GM20431 (cell line): ENCODE measurements around the gene USP27X.

Experiments
- in situ Hi-C: fragments of 300-500 bp; cut with MseI, MboI; formaldehyde crosslinking; loops from one replicate; pipeline ENCODE4 v1.15.0; 2020; ENCODE audit warnings: low sequenced_read_pairs; ENCODE audit not compliant: unreplicated experiment

The USP27X gene

DNA sequence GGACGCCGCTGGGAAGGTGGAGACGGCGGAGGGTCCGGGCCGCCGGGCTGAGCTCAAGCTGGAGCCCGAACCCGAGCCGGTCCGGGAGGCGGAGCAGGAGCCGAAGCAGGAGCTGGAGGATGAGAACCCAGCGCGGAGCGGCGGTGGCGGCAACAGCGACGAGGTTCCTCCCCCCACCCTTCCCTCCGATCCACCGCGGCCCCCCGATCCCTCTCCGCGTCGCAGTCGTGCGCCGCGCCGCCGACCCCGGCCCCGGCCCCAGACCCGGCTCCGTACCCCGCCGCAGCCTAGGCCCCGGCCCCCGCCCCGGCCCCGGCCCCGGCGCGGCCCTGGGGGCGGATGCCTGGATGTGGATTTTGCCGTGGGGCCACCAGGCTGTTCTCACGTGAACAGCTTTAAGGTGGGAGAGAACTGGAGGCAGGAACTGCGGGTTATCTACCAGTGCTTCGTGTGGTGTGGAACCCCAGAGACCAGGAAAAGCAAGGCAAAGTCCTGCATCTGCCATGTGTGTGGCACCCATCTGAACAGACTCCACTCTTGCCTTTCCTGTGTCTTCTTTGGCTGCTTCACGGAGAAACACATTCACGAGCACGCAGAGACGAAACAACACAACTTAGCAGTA is 483 bp downstream of the USP27X start:
- in situ Hi-C loops: no loop called here

DNA sequence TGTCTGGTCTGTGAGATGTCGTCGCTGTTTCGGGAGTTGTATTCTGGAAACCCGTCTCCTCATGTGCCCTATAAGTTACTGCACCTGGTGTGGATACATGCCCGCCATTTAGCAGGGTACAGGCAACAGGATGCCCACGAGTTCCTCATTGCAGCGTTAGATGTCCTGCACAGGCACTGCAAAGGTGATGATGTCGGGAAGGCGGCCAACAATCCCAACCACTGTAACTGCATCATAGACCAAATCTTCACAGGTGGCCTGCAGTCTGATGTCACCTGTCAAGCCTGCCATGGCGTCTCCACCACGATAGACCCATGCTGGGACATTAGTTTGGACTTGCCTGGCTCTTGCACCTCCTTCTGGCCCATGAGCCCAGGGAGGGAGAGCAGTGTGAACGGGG is 1.4 kb downstream of the USP27X start:
- in situ Hi-C loops: no loop called here

DNA sequence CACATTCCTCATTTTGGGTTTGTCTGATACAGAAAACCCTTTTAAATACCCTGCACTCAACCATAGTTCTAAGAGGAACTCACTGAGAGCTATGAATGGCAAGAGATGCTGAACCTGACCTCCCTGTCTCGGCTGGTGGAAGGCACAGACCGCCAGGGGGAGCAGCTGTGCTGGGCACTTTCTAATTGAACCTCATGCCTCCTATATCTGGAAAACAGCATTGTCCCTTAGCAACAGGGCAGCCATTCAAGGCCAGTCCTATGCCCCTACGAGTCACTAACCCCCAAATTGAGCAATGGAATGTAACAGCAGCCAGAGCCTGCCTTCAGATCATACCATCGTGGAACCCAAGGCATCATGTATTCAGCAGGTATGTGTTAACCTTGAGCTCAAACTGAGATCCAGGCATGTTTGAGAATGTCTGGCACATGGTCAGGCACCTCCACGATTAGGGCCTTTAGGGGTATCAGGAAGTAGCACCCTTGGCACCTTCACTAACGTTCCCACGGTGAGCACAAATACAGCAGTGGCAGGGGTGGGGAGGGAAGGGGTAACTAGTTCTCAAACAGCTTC is 5.1 kb downstream of the USP27X start:
- in situ Hi-C loops: no loop called here

DNA sequence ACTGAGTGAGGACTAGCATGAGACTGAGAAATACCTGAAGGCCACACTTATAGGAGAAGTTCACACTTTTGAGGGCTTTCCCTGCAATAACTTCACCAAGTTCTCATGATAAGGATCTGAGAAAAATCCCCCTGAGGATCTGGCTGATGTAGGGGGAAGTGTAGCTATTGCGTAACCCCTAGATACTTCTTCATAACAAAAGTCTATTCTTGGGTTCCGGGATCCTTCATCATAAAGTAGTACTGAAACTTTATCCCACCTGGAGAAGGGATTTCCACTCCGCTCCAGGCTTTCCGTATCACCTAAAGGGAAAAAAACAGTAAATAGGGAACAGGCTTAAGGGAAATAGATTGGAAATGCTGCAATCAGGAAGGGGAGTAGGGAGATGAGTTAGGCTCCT is 13.3 kb downstream of the USP27X start:
- in situ Hi-C loops: no loop called here

DNA sequence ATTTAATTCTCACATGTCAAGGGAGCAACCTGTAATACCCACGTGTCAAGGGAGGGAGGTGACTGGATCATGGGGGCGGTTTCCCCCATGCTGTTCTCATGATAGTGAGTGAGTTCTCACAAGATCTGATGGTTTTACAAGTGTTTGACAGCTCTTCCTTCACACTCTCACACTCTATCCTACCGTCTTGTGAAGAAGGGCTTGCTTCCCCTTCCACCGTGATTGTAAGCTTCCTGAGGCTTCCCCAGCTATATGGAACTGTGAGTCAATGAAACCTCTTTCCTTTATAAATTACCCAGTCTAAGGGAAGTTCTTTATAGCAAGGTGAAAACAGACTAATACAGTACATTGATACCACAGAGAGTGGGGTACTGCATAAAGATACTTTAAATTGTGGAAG is 17.7 kb downstream of the USP27X start:
- in situ Hi-C loops: no loop called here

DNA sequence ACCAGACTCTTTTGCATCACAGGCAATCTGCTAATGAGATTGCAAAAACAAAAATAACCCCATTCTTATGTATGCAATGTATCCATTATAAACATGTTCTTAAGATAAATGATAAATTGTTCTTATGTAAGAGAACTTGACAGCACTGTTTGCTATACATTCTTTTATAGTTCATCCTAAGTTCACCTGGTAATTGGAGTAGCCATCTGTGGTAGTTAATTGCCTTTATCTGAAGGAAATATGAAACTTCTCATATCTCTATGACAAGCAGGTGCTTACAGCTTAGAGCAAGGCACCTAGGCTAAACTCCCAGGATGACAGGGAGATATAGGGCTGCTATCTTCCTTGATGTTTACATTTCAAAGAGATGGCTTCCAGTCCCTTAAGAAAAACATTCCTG is 21.8 kb downstream of the USP27X start:
- in situ Hi-C loops: loop anchor here (25.0 kb wide), 2 partner anchors 186 to 686 kb away; no protein-coding TSS in a partner anchor

DNA sequence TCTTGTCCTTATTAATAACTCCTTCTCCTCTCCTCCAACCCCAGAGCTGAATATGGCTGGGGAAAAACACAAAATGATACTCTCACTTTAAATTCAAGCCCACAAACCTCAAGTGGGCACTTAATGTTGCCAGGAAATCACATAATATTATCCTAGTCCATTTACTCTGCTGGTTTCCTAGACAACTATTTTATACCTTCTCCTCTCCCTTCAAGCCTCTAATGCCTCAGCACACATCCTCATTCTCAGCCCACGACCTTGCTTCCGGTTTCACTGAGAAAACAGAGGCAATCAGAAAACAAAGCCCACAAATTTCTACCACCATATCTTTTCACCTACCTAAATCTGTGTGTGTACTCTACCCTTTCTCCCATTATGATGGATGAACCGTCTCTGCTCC is 31.1 kb downstream of the USP27X start:
- in situ Hi-C loops: loop anchor here (25.0 kb wide), 2 partner anchors 177 to 677 kb away; no protein-coding TSS in a partner anchor

DNA sequence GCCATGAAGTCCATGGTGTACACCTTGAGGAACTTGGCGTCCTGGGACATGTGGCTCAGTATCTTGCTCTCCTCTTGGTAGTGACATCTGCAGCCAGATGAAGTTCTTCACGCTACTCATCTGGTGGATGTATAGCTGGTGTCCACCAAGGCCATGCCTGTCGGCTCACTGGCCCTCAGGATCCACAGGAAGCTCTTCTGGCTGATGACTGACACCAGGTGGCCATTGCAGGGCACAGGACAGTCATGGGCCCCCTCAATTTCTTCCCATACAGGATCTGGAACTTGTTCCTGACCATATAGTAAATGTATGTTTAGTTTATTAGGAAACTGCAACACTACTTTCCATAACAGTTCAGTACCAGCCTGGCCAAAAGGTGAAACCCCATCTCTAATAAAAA is 32.8 kb downstream of the USP27X start:
- in situ Hi-C loops: loop anchor here (25.0 kb wide), 2 partner anchors 175 to 675 kb away; no protein-coding TSS in a partner anchor

DNA sequence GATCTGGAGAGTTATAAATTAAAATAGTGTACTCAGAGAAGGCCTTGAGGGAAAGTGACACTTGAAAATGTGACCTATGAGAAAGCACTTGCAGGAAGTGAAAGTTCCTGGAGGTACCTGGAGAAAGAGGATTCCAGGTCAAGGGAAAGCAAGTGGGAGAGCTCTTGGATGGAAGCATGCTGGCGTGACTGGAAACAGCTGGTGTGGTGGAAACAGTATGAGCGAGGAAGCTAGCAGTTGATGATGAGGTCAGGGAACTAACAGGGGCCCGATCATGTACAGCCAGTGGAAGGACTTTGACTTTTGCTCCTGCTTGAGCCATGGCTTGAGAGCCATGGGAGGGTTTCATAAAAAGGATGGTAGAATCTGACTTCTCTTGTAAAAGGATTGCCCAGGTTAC is 33.6 kb downstream of the USP27X start:
- in situ Hi-C loops: loop anchor here (25.0 kb wide), 2 partner anchors 174 to 674 kb away; no protein-coding TSS in a partner anchor

DNA sequence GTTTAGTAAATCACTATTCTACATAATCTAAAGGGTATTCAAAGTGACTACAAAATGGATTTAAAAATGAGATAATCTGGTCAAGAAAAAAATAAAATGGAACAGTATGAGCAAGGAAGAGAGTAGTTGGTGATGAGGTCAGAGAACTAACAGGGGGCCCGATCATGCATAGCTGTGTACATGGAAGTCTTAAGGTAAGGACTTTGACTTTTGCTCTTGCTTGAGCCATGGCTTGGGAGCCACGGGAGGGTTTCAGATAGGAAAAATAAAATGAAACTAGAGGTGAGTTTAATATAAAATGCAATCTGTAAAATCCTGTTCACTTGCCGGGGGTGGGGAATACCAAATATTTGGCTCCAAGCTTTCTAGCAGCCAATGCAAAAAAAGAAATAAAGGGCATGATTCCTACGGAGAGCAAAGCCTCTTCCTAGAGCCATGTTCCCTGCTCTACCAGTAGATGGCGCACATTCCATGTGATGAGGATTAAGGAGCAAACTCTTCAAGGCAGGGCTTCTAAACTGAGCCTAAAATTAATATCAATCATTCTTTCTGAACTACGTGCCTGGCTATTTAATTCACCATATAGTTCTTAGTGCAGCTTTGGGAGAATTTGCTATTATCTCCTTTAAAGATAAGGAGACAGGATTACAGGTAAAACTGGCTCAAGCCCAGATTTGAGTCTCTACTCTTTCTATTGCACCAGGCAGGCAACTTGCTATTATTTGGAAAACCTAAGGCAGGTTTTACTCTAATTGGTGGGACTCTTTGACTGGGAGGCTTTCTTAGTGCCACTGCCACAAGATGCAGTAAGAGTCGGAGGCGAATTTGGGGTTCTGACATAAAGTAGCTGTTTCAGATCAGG is 36.3 kb downstream of the USP27X start:
- in situ Hi-C loops: loop anchor here (25.0 kb wide), 2 partner anchors 172 to 672 kb away; no protein-coding TSS in a partner anchor

DNA sequence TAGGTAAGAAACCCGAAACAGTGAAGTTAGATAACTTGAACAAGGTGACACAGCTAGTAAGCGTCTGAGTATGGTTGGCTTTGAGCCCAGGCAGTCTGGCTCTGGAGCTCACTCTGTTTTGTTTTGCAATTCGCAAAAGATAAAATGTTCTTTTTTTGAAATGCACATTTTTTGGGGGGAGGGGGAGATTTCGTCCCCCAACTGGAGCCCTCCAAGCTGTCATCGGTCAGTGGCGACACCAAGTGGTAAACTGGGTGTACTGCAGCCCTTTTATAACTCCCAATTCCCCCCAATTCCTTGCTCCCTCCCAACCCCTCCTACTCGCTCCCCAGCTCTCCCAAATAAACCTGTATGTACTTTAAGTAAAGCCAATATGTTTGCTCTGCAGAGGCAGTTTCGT is 40.3 kb downstream of the USP27X start:
- in situ Hi-C loops: loop anchor here (25.0 kb wide), 2 partner anchors 168 to 668 kb away; no protein-coding TSS in a partner anchor

DNA sequence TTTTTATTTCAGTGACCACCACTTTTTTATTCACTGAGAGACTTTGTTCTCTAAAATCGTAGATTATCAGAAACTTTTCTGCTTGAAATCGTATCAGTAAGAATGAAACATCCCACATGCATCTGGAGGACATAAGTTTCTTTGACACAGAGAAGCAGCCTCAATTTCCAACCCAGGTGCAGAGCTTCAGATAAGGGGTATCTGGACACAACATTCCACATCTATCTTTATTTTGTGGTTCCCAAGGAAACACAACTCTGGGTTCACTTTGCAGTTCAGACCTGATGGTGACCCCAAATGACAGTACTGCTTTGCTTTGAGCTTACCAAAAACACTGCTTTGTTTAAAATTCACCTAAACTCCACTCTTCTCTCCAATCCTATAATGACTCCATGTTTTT is 41.8 kb downstream of the USP27X start:
- in situ Hi-C loops: loop anchor here (25.0 kb wide), 2 partner anchors 166 to 666 kb away; no protein-coding TSS in a partner anchor

DNA sequence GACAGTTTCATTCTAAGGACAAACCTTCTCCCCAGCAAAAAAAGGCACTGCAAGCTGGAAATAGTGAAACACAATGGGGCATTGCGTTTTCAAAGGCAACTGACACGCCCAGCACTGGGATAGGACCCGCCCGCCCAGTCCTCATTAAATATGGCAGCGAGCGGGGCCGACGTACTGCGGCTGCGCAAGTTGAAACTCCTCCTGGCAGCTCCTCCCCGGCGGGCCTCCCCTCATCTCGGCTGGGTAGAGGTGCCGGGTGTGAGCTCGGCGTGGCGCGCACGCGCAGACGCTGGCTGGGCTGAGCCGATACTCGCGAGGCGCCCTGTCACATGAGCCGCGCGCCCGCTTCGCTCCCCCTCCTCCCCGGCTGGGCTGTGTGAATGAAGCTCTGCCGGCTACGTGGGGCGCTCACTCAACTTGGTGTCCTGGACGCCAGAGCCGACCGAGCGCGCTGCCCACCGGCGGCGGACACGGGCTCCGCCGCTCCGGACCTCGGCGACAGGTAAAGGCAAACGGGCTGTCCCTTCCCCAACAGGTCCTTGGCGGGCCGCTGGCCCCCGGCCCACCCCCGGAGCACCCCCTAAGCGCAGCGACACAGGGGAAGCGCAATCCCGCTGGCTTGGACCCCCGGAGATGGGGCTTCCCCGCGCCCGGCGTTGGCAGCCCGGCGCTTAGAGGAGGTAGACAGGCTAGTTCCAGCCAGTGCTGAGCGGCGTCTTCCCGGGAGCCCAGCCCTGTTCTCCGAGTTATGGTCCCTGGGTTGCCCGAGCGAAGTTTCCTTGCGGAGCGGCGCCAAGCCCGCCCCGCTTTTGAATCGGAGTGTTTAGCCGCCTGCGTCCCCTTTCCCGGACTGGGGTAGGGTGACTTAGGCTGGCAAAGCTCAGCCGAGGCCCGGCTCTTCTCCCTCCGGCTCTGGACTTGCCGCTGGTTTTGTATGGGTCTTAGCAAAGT is 43.3 kb downstream of the USP27X start, which contains the start of gene CLCN5:
Gene CLCN5 (plus strand): TSS at position 306 of the 951 bp plus-strand sequence. CDS start 2,703 bp downstream, outside the sequence.
- in situ Hi-C loops: loop anchor here (25.0 kb wide), 2 partner anchors 165 to 665 kb away; no protein-coding TSS in a partner anchor

DNA sequence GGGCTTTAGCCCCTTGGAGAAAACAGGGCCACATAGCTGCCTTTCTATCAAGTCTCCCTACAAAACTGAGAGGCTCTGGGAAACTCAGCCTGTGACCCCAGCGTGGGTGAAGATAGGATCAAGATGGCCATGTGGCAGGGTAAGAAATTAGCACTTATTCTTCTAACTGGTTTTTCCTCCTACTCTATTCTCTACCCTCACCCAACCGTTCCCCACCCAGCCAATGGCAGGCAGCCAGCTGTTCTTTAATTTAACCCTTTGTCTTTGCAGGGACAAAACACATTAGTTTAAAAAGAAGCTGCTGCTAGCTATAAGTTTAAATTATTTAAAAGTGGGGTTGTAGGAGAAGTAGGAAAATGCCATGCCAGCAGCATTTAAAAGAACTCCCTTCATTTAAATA is 45.9 kb downstream of the USP27X start:
- in situ Hi-C loops: no loop called here

DNA sequence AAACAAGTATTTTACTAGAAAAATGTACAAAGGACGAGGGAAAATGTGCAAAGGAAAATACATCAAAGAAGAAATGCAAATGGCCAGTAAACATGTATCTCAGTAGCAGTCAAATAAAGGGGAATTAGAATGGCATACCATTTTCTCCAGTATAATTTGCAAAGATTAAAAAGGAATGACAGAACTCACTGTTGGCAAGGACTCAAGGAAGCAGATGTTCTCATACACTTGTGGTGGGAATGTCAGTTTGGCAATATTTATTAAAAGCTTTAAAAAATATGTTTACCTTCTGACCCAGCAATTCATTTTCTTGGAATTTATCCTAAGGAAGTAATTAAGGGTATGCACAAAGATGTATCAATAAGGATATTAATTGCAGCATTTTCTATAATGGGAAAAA is 50.8 kb downstream of the USP27X start:
- in situ Hi-C loops: no loop called here
